Right renal cortex interstitium (tissue), 3 donors: ENCODE measurements around the gene ERCC8. TPM values are rescaled to one million over a fixed set of nuclear protein-coding genes. Genes with fewer than 3 reads are reported as not detected.

Experiments used
- DNase-seq, 3 donors: peaks; one replicate each; pipeline ENCODE4 v3.0.0-alpha.2; 2013; ENCODE audit warnings: low read depth in 3 of 3, low spot score in 2 of 3
- polyA plus RNA-seq, 3 donors: library from polyadenylated mRNA; unstranded; fragments of 120-200 nt; gene quantifications; one replicate each; pipeline ENCODE4 v1.2.1, GENCODE V29; 2013; ENCODE audit not compliant: insufficient read length in 3 of 3

Gene ERCC8
- polyA plus RNA-seq, 3 donors: 21.6 to 24.6 (median 22.7) TPM

DNA sequence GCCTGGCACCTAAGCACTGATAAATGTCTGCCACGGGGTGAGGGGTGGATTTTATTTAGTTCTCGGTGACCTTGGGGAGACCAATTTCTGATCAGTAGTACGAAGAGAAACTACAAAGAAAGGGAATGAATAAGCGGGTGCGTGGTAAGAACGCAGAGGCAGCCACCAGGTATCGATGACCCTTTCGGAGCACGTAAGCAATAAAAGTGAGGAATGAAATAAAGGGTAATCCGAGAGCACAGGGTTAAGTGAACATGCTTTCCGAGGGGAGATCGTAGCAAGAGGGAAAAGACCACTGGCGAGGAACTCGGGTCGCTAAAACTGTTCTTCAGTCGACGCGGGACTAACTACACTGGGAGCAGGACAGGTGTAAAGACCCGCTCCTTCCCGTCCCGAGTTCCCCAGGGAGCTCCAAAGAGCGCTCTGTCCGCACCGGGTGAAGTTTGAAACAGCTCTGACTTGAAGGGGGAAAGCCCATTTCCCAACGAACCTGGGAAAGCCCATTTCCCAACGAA is 101.9 kb downstream of the ERCC8 start:
- peak in 1 of 3 donors; percentile 6 for DNase-seq

DNA sequence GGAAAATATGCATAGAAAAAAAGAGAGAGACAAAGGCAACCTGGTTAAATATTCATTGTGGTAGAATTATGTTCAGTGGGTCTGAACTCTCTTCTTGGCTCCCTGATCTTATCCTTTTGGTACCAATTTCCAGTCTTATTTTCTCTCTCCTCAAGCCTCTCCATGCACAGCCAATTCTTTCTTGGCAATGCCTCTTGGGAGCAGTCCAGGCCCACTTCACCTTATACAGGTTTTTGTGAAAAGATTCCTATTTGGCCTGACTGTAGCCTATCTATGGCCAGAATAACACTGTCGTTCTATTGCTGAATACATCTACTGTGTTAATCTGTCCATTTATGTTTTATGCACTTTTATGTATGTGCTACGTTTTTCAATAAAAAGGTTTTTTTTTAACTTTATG is 103.5 kb downstream of the ERCC8 start:
- DNase-seq: no peak

GRCh38 chr5:60836131-60836530 is 108.7 kb downstream of the ERCC8 start:
- DNase-seq: no peak

GRCh38 chr5:60835554-60835953 is 109.3 kb downstream of the ERCC8 start:
- DNase-seq: no peak

- DNase-seq: no peak
Observed at GRCh38 chr5:60833520-60833919, 111.3 kb downstream of the ERCC8 start.

- no peak for DNase-seq
Observed at GRCh38 chr5:60830581-60831127, 114.2 kb downstream of the ERCC8 start.

DNA sequence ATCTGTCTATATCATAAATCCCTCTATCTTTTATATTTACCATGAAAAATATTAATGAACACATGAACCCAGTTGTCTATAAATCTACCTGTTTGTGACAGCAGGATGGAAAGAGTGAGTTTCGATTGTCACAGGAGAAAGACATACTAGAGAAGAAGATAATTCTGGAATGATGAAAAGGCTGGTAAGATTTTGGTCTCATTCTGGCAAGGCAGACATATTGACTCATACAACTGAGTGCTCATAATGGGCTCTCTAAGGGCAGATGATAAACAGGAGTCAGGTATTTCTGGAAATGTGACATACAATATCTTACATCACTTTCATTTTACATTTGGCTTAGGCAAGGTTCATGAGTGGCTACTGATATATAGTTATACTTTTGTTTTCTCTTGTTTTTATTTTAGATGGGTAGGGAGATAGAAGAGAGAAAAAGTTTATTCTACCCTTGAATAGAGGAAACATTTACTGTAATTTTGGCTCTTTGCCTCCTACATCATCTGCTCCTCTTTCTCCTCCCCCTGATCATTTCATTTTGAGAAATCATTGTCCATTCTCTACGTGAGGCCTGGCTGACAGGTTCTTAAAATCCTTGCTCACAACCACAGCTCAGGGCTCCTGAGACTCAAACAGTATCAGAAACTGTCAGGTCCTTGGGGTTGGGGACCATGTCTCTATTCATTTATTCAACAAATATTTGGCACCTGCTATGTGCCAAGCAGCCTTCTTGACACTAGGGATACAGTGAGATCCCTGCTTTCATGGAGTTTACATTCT is 115.2 kb downstream of the ERCC8 start:
- no peak for DNase-seq

- DNase-seq: no peak
Observed at GRCh38 chr5:60827201-60827600, 117.7 kb downstream of the ERCC8 start.

- no peak for DNase-seq
Observed at GRCh38 chr5:60826653-60827052, 118.2 kb downstream of the ERCC8 start.

Other genes with a start within 250 kb of the ERCC8 start
- 10 to 100 TPM; 26.0 to 31.0 (median 27.1) TPM for gene DEPDC1B, start 244.9 kb downstream of the ERCC8 start, polyA plus RNA-seq
- gene ELOVL7, start 100.8 kb downstream of the ERCC8 start, polyA plus RNA-seq: 10 to 100 TPM; 18.6 to 19.6 (median 19.1) TPM
- 10 to 100 TPM; 32.1 to 35.9 (median 33.3) TPM for gene NDUFAF2, start 135 bp upstream of the ERCC8 start, polyA plus RNA-seq
- 100 to 1,000 TPM in 1 of 3 donors, 10 to 100 TPM in 2; 96.3 to 100 (median 98.5) TPM for gene SMIM15, start 217.4 kb upstream of the ERCC8 start, polyA plus RNA-seq